ENCODE data around the gene TTC23.

TTC23 gene

GRCh38 chr15:99095626-99096025, 153.8 kb downstream of the TTC23 start:
- TF ChIP-seq SPI1 (IDR thresholded peaks at IDR 0.05; ENCODE audit: borderline replicate concordance, low read depth) (no peak), GABPA (IDR thresholded peaks at IDR 0.05; ENCODE audit: low read depth) (no peak), POLR2AphosphoS5 (IDR thresholded peaks at IDR 0.05; ENCODE audit: low read depth) (no peak), REST (IDR thresholded peaks at IDR 0.05; ENCODE audit: insufficient replicate concordance, low read depth) (no peak)
- TF ChIP-seq, protein P1, sequence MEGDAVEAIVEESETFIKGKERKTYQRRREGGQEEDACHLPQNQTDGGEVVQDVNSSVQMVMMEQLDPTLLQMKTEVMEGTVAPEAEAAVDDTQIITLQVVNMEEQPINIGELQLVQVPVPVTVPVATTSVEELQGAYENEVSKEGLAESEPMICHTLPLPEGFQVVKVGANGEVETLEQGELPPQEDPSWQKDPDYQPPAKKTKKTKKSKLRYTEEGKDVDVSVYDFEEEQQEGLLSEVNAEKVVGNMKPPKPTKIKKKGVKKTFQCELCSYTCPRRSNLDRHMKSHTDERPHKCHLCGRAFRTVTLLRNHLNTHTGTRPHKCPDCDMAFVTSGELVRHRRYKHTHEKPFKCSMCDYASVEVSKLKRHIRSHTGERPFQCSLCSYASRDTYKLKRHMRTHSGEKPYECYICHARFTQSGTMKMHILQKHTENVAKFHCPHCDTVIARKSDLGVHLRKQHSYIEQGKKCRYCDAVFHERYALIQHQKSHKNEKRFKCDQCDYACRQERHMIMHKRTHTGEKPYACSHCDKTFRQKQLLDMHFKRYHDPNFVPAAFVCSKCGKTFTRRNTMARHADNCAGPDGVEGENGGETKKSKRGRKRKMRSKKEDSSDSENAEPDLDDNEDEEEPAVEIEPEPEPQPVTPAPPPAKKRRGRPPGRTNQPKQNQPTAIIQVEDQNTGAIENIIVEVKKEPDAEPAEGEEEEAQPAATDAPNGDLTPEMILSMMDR (IDR thresholded peaks at IDR 0.05; ENCODE audit: insufficient read depth, low read length) = no peak
- Histone ChIP-seq H3K4me3 (replicated peaks; ENCODE audit: insufficient read depth, low read length) (no peak overlapping the region), H3K27ac (replicated peaks) (no peak overlapping the region), H3K27me3 (ENCODE audit: insufficient read depth, poor library complexity, severe bottlenecking) (peaks cover 6% of the 10 kb centered on the region)
- DNase-seq (ENCODE audit: low read depth in 1 of 2, low spot score in 1 of 2) = no peak

GRCh38 chr15:99092554-99093172, 156.7 kb downstream of the TTC23 start:
- no peak overlapping the region for H3K27ac ChIP-seq (replicated peaks)
- DNase-seq (ENCODE audit: low read depth in 1 of 2, low spot score in 1 of 2) = no peak
- no peak overlapping the region for H3K4me3 ChIP-seq (replicated peaks; ENCODE audit: insufficient read depth, low read length)
- TF ChIP-seq, protein P1 (IDR thresholded peaks at IDR 0.05; ENCODE audit: insufficient read depth, low read length) = no peak
- TF ChIP-seq REST (IDR thresholded peaks at IDR 0.05; ENCODE audit: insufficient replicate concordance, low read depth) (no peak), SPI1 (IDR thresholded peaks at IDR 0.05; ENCODE audit: borderline replicate concordance, low read depth) (no peak), POLR2AphosphoS5 (IDR thresholded peaks at IDR 0.05; ENCODE audit: low read depth) (no peak)
- no peaks in the 10 kb centered on the region for H3K27me3 ChIP-seq (ENCODE audit: insufficient read depth, poor library complexity, severe bottlenecking)

GRCh38 chr15:99090938-99091337, 158.4 kb downstream of the TTC23 start:
- H3K27ac ChIP-seq (replicated peaks) = no peak overlapping the region
- TF ChIP-seq SPI1 (IDR thresholded peaks at IDR 0.05; ENCODE audit: borderline replicate concordance, low read depth) = no peak
- TF ChIP-seq REST (IDR thresholded peaks at IDR 0.05; ENCODE audit: insufficient replicate concordance, low read depth) = no peak
- TF ChIP-seq, protein P1 (IDR thresholded peaks at IDR 0.05; ENCODE audit: insufficient read depth, low read length) = no peak
- no peak for TF ChIP-seq POLR2AphosphoS5 (IDR thresholded peaks at IDR 0.05; ENCODE audit: low read depth)
- TF ChIP-seq GABPA (IDR thresholded peaks at IDR 0.05; ENCODE audit: low read depth) = no peak
- no peak overlapping the region for H3K4me3 ChIP-seq (replicated peaks; ENCODE audit: insufficient read depth, low read length)
- H3K27me3 ChIP-seq (ENCODE audit: insufficient read depth, poor library complexity, severe bottlenecking) = no peaks in the 10 kb centered on the region
- DNase-seq (ENCODE audit: low read depth in 1 of 2, low spot score in 1 of 2) = no peak
